Bronchial epithelial cell (primary cell): ENCODE measurements around the gene STMN3. TPM values are rescaled to one million over a fixed set of nuclear protein-coding genes. Genes with fewer than 3 reads are reported as not detected.
"Not testable (repeated sequence)": the region's sequence is repeated elsewhere in the genome, so short reads cannot be mapped to it uniquely, and the experiment has no call there.

Source experiments
- DNase-seq: peaks from one replicate; pipeline ENCODE4 v3.0.0-alpha.2; 2010; ENCODE audit warnings: low read depth
- FAIRE-seq: peaks from 2 replicates; lab custom pipeline; 2011; peaks lifted over from hg19 to GRCh38; lab: Jason Lieb, UNC
- H3K27me3 ChIP-seq: 2 replicates; pipeline ENCODE4 v1.5.1; 2011; ENCODE audit warnings: low read length; ENCODE audit not compliant: control insufficient read depth, insufficient read depth
- H3K36me3 ChIP-seq: 2 replicates; pipeline ENCODE4 v1.5.1; 2011; ENCODE audit warnings: low read length; ENCODE audit not compliant: control insufficient read depth, insufficient read depth
- H3K4me3 ChIP-seq: 2 replicates; pipeline ENCODE4 v1.5.1; 2011; ENCODE audit warnings: mild to moderate bottlenecking, low read depth, low read length, control low read depth
- total RNA-seq: library from RNA; depleted of rRNA; stranded (reverse); fragments of >200 nt; gene quantifications from 2 replicates; pipeline ENCODE4 v1.2.1, GENCODE V29; 2014
- TF ChIP-seq, protein P1 (sequence below): IDR thresholded peaks from 2 replicates; pipeline ENCODE4 v1.5.1; 2011; ENCODE audit warnings: mild to moderate bottlenecking, moderate library complexity, low read length, control low read depth, inconsistent platforms; ENCODE audit not compliant: insufficient read depth, severe bottlenecking

The STMN3 gene
- total RNA-seq, 1 donor from 2014 or later = not detected

DNA sequence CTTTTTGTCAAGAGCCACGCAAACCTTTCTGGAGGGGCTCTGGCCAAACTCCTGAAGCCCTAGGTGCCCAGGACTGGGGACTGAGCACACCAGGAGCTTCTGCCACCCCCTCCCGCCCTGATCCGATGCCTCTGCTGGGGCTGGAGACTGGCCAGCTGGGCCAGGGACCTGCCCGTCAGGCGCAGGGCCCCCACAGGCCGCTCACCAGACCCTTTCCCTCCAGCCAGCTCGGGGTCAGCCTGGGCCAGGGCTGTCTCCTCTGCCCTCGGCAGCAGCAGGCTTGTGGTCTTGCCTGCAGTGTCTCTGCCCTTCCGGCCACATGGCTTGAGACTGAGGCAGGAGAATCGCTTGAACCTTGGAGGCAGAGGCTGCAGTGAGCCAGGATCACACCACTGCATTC is 19.4 kb upstream of the STMN3 start:
- TF ChIP-seq, protein P1, sequence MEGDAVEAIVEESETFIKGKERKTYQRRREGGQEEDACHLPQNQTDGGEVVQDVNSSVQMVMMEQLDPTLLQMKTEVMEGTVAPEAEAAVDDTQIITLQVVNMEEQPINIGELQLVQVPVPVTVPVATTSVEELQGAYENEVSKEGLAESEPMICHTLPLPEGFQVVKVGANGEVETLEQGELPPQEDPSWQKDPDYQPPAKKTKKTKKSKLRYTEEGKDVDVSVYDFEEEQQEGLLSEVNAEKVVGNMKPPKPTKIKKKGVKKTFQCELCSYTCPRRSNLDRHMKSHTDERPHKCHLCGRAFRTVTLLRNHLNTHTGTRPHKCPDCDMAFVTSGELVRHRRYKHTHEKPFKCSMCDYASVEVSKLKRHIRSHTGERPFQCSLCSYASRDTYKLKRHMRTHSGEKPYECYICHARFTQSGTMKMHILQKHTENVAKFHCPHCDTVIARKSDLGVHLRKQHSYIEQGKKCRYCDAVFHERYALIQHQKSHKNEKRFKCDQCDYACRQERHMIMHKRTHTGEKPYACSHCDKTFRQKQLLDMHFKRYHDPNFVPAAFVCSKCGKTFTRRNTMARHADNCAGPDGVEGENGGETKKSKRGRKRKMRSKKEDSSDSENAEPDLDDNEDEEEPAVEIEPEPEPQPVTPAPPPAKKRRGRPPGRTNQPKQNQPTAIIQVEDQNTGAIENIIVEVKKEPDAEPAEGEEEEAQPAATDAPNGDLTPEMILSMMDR = no peak
- Histone ChIP-seq H3K4me3 (no peak overlapping the region), H3K36me3 (peaks cover 9% of the 10 kb centered on the region), H3K27me3 (no peaks in the 10 kb centered on the region)
- no peak for DNase-seq
- FAIRE-seq = no peak

- H3K36me3 ChIP-seq = peaks cover 14% of the 10 kb centered on the region
- H3K4me3 ChIP-seq, FAIRE-seq, H3K27me3 ChIP-seq, DNase-seq: not testable (repeated sequence)
Measured at GRCh38 chr20:63671695-63672094, 18.5 kb upstream of the STMN3 start.

DNA sequence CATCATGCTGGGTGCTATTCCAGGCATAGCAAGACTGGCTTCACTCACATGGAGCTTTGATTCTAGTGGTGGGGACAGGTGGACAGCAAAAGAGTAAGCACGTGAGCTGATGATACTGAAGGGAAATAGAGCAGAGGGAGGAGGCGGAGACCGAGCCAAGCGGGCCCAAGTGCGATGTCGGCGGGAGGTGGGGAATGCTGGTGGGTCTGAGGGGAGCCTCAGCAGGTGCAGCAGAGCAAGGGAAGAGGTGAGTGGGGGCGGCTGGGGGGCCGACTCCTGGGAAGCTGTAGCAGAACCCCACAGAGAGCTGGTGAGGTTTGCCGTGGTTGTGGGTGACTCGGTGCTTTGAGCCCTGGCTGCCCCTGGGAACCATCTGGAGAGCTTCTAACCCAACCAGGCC is 15.1 kb upstream of the STMN3 start:
- Histone ChIP-seq H3K4me3 (no peak overlapping the region), H3K27me3 (no peaks in the 10 kb centered on the region), H3K36me3 (peaks cover 15% of the 10 kb centered on the region)
- TF ChIP-seq, protein P1 = no peak
- DNase-seq (no peak), FAIRE-seq (no peak)

DNA sequence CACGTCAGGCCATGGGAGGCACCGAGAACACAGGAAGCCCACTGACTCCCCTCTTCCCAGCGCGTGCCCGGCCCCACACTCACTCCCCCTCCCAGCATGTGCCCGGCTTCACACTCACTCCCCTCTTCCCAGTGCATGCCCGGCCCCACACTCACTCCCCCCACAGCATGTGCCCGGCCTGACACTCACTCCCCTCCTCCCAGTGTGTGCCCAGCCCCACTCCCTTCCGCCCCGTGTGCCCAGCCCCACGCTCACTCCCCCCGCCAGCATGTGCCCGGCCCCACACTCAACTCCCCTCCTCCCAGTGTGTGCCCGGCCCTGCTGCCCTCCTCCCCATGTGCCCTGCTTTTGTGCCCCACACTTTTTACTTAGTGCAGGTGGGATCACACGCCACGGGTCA is 14.6 kb upstream of the STMN3 start:
- FAIRE-seq = no peak
- H3K36me3 ChIP-seq = peaks cover 15% of the 10 kb centered on the region
- TF ChIP-seq, protein P1 = no peak

GRCh38 chr20:63665708-63666107 is 12.5 kb upstream of the STMN3 start:
- H3K4me3 ChIP-seq = no peak overlapping the region
- TF ChIP-seq, protein P1 = no peak
- FAIRE-seq (no peak), DNase-seq (no peak)
- peaks cover 17% of the 10 kb centered on the region for H3K36me3 ChIP-seq
- no peaks in the 10 kb centered on the region for H3K27me3 ChIP-seq

More for the DNA sequence above, 14.6 kb upstream of the STMN3 start:
- H3K4me3 ChIP-seq = no peak overlapping the region
- no peak for DNase-seq
- H3K27me3 ChIP-seq = no peaks in the 10 kb centered on the region

DNA sequence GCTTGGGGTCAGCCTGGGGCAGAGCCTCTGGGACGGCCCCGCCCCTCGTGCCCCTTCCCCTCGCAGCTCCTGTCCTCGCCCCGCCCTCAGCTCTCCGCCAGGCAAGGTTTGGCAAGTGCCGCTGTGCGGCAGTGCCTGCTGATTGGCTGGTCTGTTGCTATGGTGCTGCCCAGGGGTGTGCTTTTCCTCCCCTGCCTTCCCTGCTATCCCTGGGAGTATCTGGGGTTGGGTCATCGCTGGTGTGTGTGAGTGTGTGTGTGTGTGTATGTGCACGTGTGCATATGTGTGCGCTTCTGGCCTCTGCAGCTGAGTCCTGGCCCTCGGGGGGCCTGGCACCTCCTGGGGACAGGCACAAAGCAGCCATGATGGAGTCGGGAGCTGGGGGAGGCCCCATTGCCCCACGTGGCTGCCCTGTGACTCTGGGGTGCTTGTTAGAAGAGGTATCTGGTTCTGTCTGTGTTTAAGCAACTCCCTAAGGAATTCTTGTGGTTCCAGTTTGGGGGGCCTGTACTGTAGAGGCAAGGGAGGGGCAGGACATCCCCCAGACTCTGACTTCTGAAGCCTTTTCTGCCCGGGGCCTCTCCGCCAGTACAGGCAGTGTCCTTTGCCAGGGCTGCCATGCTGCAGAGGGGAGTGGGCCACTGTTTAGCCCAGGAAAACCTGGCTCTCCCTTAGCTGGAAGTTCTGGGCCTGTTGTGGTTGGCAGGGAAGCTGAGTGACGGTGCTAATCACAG is 11.8 kb upstream of the STMN3 start:
- FAIRE-seq (no peak), DNase-seq (no peak)
- TF ChIP-seq, protein P1 = no peak
- no peak overlapping the region for H3K4me3 ChIP-seq
- no peaks in the 10 kb centered on the region for H3K27me3 ChIP-seq
- peaks cover 17% of the 10 kb centered on the region for H3K36me3 ChIP-seq
